Dendritic cell treated with granulocyte-macrophage colony-stimulating factor and Interleukin-4, amounts not matched to agents 40 ng/mL and 50 ng/mL, for 4 days (primary cell): ENCODE data around the gene FAM149A.

Experiments
- H3K27ac Mint-ChIP-seq: one replicate; pipeline ENCODE4 v1.8.0; 2022; ENCODE audit warnings: mild to moderate bottlenecking, mixed read lengths
- H3K27me3 Mint-ChIP-seq: one replicate; pipeline ENCODE4 v1.8.0; 2022; ENCODE audit warnings: mild to moderate bottlenecking, mixed read lengths
- H3K36me3 Mint-ChIP-seq: one replicate; pipeline ENCODE4 v1.8.0; 2022; ENCODE audit warnings: low read depth, mixed read lengths
- H3K4me1 Mint-ChIP-seq: one replicate; pipeline ENCODE4 v1.8.0; 2022; ENCODE audit warnings: low read depth, mixed read lengths
- H3K4me3 Mint-ChIP-seq: one replicate; pipeline ENCODE4 v1.8.0; 2022; ENCODE audit warnings: mild to moderate bottlenecking, moderate library complexity, mixed read lengths
- H3K9me3 Mint-ChIP-seq: one replicate; pipeline ENCODE4 v1.8.0; 2022; ENCODE audit warnings: mixed read lengths
- intact Hi-C: fragments of 100-400 bp; cut with micrococcal nuclease; formaldehyde crosslinking; loops from one replicate; pipeline ENCODE4 v1.15.0; 2022

The FAM149A gene

DNA sequence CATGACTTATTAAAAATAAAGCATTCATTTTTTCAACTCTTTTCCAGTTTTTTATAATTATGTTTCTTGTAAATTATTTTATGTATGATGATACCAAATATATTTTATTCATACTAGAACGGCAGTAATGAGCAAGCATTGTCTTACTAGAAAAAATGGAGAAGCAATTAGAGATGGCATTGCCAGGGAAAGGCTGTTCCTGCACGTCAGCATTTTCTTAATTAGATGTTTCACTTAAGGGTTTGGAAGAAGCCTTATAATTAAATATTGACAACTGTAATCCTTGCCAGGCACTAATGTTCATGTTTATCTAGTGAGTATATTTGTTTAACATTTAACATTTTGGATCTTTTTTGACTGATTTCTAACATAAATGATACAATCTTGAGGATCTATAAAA lies 16.6 kb downstream of the FAM149A start:
- Mint-ChIP-seq H3K36me3 (no peaks in the 10 kb centered on the region), H3K4me3 (no peak overlapping the region), H3K27ac (no peak overlapping the region), H3K9me3 (no peaks in the 10 kb centered on the region), H3K27me3 (peaks cover 11% of the 10 kb centered on the region), H3K4me1 (no peaks in the 10 kb centered on the region)
- intact Hi-C loops = no loop called here

DNA sequence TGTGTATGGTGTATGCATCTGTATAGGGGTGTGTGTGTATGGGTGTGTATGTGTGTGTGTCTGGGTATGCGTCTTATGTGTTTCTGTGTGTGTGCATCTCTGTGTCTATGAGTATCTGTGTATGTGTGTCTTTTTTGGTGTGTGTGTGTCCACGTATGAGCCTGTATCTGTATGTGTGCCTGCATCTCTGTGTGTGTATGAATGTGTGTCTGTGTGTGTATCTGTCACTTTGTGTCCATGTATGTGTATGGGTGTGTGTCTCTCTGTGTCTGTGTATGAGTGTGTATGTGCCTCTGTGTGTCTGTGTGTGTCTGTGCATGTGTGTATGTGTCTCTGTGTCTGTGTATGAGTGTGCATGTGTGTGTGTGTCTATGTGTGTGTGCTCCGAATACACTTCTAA lies 24.3 kb downstream of the FAM149A start:
- intact Hi-C loops = no loop called here
- no peak overlapping the region for H3K4me3 Mint-ChIP-seq
- peaks cover 13% of the 10 kb centered on the region for H3K27me3 Mint-ChIP-seq
- H3K27ac Mint-ChIP-seq = no peak overlapping the region
- H3K4me1 Mint-ChIP-seq = peaks cover 8% of the 10 kb centered on the region
- no peaks in the 10 kb centered on the region for H3K9me3 Mint-ChIP-seq
- H3K36me3 Mint-ChIP-seq = no peaks in the 10 kb centered on the region

DNA sequence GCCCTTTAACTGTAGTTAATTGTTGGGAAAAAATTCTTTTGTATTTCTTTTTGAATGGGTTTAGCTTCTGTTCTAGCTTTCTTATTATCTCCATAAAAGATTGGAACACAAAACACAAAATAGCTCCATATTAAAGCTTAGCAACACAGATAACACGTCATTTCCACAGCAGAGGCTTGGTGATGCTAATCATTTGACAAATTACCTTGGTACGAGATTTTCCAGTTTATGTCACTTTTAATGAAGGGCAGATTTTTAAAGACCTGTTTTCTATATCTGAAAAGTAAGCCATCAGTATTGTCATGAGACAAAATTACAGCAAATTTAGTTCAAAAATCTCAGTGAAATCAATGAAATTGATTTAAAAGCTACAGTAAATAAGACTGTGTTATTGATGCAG lies 27.4 kb downstream of the FAM149A start:
- Mint-ChIP-seq H3K9me3 (no peaks in the 10 kb centered on the region), H3K4me3 (no peak overlapping the region), H3K27me3 (peaks cover 15% of the 10 kb centered on the region), H3K36me3 (no peaks in the 10 kb centered on the region), H3K4me1 (peaks cover 22% of the 10 kb centered on the region), H3K27ac (no peak overlapping the region)
- intact Hi-C loops = no loop called here

DNA sequence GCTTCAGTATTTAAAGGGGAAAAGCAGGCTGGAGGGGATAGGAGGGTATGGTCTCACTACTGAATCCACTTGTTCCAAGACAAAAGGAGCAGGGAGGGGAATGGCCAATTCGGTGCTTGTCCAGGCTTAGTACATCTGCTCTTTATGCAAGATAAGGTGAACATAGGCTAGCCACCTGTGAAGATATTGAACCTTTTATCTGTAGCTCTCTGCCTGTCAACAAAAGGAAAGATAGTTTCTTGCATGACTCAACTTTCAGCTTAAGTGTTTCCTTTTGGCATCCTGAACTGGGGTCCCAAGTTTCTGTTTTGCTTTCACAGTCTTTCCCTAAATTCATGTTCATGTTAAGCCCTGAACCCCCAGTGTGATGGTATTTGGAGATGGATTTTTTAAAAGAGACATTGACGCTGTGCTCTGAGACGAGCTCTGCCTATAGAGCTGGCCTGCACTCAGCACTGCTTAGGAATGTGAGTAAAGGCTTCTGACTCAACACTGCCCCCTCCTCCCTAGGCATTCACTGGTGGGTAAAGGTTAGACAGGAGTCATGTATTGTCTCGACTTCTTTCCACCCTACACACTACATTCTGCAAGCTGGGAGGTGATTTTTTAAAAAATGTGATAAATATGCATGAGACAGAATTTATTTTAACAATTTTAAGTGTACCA lies 28.2 kb downstream of the FAM149A start:
- no peak overlapping the region for H3K4me3 Mint-ChIP-seq
- H3K27me3 Mint-ChIP-seq = peaks cover 14% of the 10 kb centered on the region
- intact Hi-C loops = no loop called here
- no peaks in the 10 kb centered on the region for H3K36me3 Mint-ChIP-seq
- peaks cover 22% of the 10 kb centered on the region for H3K4me1 Mint-ChIP-seq
- H3K27ac Mint-ChIP-seq = no peak overlapping the region
- no peaks in the 10 kb centered on the region for H3K9me3 Mint-ChIP-seq

DNA sequence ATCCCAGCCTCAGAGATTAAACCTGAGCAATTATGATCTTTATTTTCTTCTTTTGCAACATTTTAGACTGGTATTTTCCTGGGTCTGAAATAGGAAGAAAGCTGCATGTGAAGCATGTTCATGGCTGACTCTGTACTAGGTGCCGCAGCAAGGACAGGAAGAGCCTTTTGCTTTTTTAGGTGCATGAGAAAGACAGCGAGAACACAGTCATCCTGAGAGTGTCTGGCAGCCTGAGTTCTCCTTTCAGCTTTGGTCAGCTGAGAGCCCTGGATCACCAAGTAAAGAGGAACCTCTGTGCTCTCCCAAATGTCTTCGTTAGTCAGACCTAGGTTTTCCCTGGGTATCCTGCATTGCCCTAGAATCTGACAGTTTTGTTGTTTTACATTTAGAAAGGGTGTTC lies 29.8 kb downstream of the FAM149A start:
- H3K27ac Mint-ChIP-seq = peak overlapping the region; percentile 76
- intact Hi-C loops = no loop called here
- no peaks in the 10 kb centered on the region for H3K36me3 Mint-ChIP-seq
- no peak overlapping the region for H3K4me3 Mint-ChIP-seq
- peaks cover 22% of the 10 kb centered on the region for H3K4me1 Mint-ChIP-seq
- H3K9me3 Mint-ChIP-seq = no peaks in the 10 kb centered on the region
- H3K27me3 Mint-ChIP-seq = peaks cover 15% of the 10 kb centered on the region

DNA sequence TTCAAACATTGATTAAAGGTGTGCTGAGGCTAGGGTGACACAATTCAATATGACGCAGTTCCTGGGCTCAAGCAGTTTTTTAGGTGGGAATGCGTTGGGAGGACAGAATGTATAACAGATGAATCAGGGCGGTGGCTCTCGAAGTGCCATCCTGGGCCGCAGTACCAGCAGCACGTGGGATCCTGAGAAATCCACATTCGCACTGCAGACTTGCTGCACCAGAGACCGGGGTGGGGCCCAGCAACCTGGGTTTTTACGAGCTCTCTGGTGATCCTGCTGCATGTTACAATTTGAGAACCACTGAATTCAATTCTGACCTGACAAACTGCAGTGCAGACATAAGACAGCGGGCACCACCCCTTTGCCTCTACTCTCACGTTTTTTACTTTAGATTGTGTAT lies 30.4 kb downstream of the FAM149A start:
- Mint-ChIP-seq H3K27me3 (peaks cover 16% of the 10 kb centered on the region), H3K27ac (peak overlapping the region; percentile 76), H3K4me1 (peaks cover 22% of the 10 kb centered on the region), H3K4me3 (no peak overlapping the region), H3K36me3 (no peaks in the 10 kb centered on the region), H3K9me3 (no peaks in the 10 kb centered on the region)
- intact Hi-C loops = no loop called here

DNA sequence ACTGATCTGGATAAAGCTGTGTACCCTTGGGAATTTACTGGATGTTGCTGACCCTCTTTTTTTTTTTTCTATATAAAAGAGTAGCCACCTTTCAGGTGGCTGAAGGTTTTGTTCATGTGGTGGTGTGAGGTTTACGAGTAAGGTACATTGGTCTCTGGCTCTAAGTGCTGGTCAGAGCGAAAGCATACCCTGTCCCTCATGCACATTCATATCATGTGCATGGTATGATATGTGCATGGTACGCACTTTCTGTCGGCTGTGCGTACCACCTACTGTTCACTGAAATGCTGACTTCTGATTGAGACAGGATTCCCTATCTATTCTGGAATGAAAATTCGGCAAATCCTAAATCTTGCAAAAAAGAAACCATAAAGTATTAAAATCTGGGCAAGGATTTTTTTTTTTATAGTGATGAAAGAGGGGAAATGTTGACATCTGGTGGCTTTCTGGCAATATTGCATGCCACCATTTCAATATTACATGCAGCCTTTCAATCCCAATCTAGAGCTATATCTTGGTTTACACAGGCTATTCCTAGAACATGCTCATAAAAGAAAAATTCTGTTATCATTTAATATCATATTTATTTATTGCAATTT lies 32.8 kb downstream of the FAM149A start:
- H3K9me3 Mint-ChIP-seq = no peaks in the 10 kb centered on the region
- H3K4me3 Mint-ChIP-seq = no peak overlapping the region
- H3K27me3 Mint-ChIP-seq = peaks cover 23% of the 10 kb centered on the region
- no peaks in the 10 kb centered on the region for H3K36me3 Mint-ChIP-seq
- intact Hi-C loops = loop anchor here (2.0 kb wide), 2 partner anchors 68 to 496 kb away; partner anchors contain the start of gene TLR3
- H3K27ac Mint-ChIP-seq = no peak overlapping the region
- H3K4me1 Mint-ChIP-seq = peaks cover 15% of the 10 kb centered on the region

DNA sequence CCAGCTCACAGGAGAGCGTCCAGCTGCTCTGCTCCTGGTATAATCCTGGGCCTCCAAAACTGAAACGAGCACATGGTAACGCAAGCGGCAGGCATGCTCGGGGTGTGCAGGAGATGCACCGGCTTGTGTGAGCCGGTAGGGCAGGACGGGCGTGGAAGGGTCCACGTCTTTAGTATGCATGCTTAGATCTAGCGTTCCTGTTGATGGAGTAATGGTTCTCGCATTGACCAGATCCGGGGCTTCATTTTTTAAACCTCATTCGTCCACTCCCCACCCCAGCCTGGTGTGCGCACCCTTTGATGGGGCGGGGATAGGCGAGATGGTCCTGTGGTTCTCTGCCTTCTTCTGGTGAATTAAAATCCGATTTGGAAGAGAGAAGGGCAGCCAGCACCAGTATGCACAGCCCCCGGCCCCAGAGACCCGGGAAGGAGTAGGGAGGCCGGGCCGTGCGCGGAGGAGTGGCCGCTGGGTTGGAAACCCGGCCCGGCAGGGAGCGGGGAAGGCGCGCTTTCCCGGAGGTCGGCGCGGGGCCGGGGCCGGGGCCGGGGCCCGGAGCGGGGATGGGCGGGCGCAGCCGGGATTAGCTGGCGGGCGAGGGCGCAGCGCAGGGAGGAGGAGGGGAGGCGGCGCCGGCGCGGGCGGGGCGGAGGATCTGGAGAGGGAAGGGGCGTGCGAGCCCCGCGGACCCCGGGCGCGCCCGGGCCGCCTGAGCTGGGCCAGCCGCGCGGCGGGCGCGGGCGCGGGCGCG lies 39.9 kb downstream of the FAM149A start:
- Mint-ChIP-seq H3K4me1 (peaks cover 6% of the 10 kb centered on the region), H3K36me3 (no peaks in the 10 kb centered on the region), H3K4me3 (peak overlapping the region; percentile 30), H3K27me3 (peaks cover 59% of the 10 kb centered on the region), H3K9me3 (no peaks in the 10 kb centered on the region), H3K27ac (no peak overlapping the region)
- intact Hi-C loops = no loop called here

DNA sequence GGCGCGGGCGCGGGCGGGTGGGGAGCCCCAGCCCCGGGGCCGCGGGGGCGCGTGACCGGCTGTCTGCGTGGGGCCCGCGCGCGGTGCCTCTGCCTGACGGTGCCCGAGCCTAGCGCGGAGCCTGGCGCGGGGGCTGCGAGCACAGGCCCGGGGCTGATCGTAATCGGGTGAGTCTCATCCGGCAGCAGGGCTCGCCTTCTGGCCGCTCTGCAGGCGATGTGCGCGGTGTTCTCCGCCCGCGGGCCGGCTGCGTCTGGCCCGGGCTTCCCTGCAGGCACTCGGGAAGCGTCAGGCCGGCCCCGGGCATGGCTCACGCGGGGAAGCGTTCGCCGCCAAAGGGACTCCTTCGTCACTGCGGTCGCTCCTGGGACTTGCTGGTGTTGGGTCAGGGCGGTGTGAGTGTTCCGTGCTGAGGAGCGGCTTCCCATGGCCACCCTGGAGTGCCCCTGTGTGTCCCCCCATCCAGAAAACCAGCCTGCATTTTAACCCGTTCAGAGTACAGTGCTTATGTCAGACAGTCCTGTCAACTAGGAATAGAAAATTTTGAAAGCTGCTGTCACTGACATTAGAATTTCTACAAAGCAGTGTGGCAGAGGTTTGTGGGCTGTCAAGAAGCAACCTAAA lies 40.6 kb downstream of the FAM149A start:
- H3K27ac Mint-ChIP-seq = no peak overlapping the region
- H3K9me3 Mint-ChIP-seq = no peaks in the 10 kb centered on the region
- intact Hi-C loops = no loop called here
- H3K27me3 Mint-ChIP-seq = peaks cover 59% of the 10 kb centered on the region
- peak overlapping the region; percentile 23 for H3K4me3 Mint-ChIP-seq
- no peaks in the 10 kb centered on the region for H3K36me3 Mint-ChIP-seq
- peaks cover 6% of the 10 kb centered on the region for H3K4me1 Mint-ChIP-seq

DNA sequence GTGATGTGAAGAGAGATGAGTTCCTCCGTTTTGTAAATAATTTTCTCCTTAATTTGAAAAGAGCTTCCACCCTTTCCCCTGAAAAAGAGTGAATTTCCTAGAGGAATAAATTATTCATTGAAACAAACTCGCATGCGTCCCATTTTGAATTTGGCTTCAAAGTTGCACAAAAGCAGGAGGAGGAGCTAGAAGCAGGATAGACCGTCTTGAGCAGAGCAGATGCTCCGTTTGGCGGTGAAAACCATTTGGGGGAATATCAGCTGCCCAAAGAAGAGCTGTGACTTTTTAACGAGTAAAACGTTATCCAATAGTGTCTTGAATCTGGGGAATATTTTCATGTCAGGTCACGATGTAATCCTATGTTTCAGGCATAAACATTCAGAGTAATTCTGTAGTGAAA lies 42.0 kb downstream of the FAM149A start:
- no peak overlapping the region for H3K27ac Mint-ChIP-seq
- H3K9me3 Mint-ChIP-seq = no peaks in the 10 kb centered on the region
- peaks cover 61% of the 10 kb centered on the region for H3K27me3 Mint-ChIP-seq
- no peaks in the 10 kb centered on the region for H3K36me3 Mint-ChIP-seq
- H3K4me1 Mint-ChIP-seq = peaks cover 6% of the 10 kb centered on the region
- intact Hi-C loops = no loop called here
- no peak overlapping the region for H3K4me3 Mint-ChIP-seq

DNA sequence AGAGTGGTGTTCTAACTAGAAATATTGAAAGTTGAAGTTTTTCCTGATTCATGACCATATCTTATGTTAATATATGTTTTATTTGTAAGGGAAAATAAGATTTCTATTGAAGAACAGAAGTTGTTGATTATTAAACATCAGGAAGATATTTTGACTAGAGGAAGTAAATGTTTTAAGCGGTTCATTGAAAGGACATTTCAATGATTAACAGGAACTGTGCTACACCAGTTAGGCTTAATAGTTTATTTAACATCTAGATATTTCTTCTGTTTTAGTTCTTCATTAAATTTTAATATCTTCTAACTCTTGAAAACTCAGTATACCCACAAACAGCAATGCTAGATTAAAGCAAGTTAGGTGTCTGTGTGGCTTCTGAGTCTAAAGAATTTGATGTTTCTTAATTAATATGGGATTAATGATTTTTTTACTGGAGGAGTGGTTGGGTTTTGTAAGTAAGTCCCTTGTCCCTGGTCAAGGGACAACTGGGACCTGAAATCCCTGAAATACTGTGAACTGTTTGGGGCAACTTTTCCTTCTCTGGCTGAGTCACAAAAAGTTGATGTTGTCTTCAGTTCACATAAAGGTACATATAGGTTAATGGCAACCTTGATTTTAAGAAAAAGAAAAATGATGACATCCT lies 44.0 kb downstream of the FAM149A start:
- Mint-ChIP-seq H3K4me1 (peaks cover 6% of the 10 kb centered on the region), H3K27me3 (peaks cover 46% of the 10 kb centered on the region), H3K9me3 (no peaks in the 10 kb centered on the region), H3K27ac (no peak overlapping the region), H3K4me3 (no peak overlapping the region), H3K36me3 (no peaks in the 10 kb centered on the region)
- intact Hi-C loops = no loop called here

DNA sequence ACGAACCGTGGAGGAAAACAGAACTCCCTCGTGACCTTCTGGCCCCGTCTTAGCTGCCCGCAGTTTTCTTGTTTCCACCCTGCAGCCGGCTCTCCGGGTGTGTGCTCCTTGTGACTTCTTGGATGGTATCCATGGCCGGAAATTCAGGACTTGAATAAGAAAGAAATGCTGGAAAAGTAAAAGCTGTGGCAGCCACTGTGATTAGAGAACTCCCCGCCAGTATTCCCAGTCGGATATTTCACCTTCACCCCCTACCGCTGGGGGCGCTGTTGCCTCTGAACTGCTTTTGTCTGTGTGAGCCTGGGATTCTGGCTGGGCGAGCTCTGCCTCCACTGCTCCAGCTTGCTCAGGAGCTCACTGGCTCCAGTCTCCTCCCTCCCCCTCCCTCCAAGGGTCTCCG lies 45.4 kb downstream of the FAM149A start:
- H3K27ac Mint-ChIP-seq = no peak overlapping the region
- no peaks in the 10 kb centered on the region for H3K9me3 Mint-ChIP-seq
- no peaks in the 10 kb centered on the region for H3K4me1 Mint-ChIP-seq
- intact Hi-C loops = no loop called here
- H3K36me3 Mint-ChIP-seq = no peaks in the 10 kb centered on the region
- no peak overlapping the region for H3K4me3 Mint-ChIP-seq
- H3K27me3 Mint-ChIP-seq = peaks cover 38% of the 10 kb centered on the region

DNA sequence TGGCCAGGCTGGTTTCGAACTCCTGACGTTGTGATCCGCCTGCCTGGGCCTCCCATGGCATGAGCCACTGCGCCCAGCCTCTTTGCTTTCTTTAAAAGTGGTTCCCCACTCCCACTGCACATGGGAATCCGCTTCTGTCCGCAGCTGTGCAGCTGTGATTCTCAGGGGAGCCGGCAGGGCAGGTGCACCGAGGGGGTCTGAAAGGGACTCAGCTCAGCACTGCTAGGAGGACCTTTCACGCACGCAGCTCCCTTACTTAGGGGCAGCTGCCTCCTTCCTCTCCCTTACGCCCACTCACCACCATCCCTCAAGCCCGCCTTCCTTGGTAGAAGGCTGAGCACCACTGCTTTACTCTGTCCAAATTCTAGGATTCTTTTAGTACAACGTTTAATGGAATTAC lies 46.4 kb downstream of the FAM149A start:
- peaks cover 33% of the 10 kb centered on the region for H3K27me3 Mint-ChIP-seq
- no peaks in the 10 kb centered on the region for H3K36me3 Mint-ChIP-seq
- no peaks in the 10 kb centered on the region for H3K9me3 Mint-ChIP-seq
- H3K27ac Mint-ChIP-seq = no peak overlapping the region
- intact Hi-C loops = no loop called here
- no peaks in the 10 kb centered on the region for H3K4me1 Mint-ChIP-seq
- H3K4me3 Mint-ChIP-seq = no peak overlapping the region

DNA sequence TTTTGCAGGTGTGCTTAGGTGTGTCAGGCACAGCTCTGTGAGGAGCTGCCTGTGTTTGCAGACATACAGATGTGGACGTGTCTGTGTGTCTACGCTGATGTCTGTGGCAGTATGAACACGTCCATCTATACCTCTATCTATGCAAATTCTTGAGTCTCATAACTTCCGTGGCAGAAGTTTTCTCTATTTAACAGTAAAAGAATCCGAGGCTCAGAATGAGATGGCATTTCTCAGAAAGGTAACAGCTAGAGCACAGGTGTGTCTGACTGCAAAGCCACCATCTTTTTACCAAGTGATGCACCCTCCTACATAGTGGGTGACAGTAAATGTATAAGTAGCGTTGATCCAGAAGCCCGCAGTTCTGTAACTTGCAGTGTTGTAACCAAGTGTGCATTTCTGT lies 47.0 kb downstream of the FAM149A start:
- peaks cover 27% of the 10 kb centered on the region for H3K27me3 Mint-ChIP-seq
- no peak overlapping the region for H3K4me3 Mint-ChIP-seq
- no peaks in the 10 kb centered on the region for H3K36me3 Mint-ChIP-seq
- H3K9me3 Mint-ChIP-seq = no peaks in the 10 kb centered on the region
- H3K4me1 Mint-ChIP-seq = no peaks in the 10 kb centered on the region
- intact Hi-C loops = no loop called here
- no peak overlapping the region for H3K27ac Mint-ChIP-seq
